ENCODE measurements around the gene ZFYVE16.

DNA sequence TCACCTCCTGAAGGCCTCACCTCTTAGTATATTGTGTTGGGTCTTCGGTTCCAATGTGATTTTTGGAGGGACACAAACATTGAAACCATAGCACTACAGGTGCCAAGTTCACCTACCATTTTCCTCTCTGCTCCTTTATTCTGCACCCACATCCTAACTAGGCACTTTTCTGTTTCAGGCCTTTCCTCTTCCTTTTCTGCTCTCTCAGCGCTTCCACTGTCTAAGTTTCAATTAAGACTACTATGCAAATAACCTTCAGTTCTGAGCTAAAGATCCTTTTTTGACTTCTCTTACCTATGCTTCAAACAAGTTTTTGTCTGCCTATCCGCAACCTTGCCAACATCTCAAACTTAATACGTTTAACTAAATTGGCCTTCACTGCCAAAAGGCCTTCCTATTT lies 25.4 kb upstream of the ZFYVE16 start:
- TF ChIP-seq POLR2A (IDR thresholded peaks at IDR 0.05; ENCODE audit: low read depth, low read length) (no peak), POLR2AphosphoS5 (IDR thresholded peaks at IDR 0.05; ENCODE audit: low read depth, low read length) (no peak)

All from GM12891 (cell line).